Measurements from ENCODE around the gene RNF103. TPM values are rescaled to one million over a fixed set of nuclear protein-coding genes. Genes with fewer than 3 reads are reported as not detected.

RNF103 gene
- total RNA-seq, 1 donor, result 28.2 TPM

GRCh38 chr2:86566821-86567190, 56.9 kb downstream of the RNF103 start:
- Histone ChIP-seq H3K79me2 (ENCODE audit: insufficient read depth, low read length) (peaks cover 12% of the 10 kb centered on the region), H3K27ac (ENCODE audit: low read depth, low read length) (no peak overlapping the region), H2AFZ (ENCODE audit: low read length) (no peak overlapping the region), H3K36me3 (ENCODE audit: insufficient read depth, low read length) (no peaks in the 10 kb centered on the region), H3K9me3 (ENCODE audit: low read depth, low read length) (no peaks in the 10 kb centered on the region), H3K4me3 (ENCODE audit: insufficient read depth, low read length) (no peak overlapping the region), H3K27me3 (ENCODE audit: insufficient read depth, low read length) (no peaks in the 10 kb centered on the region), H3K4me2 (ENCODE audit: insufficient read depth, low read length) (no peak overlapping the region), H3K4me1 (ENCODE audit: insufficient read depth, low read length) (peaks cover 12% of the 10 kb centered on the region), H4K20me1 (ENCODE audit: insufficient read depth, low read length) (no peaks in the 10 kb centered on the region)
- DNase-seq (ENCODE audit: insufficient read length, low spot score, missing footprints), result no peak
- no peak for TF ChIP-seq CTCF (IDR thresholded peaks at IDR 0.05; ENCODE audit: extremely low read depth, low read depth, low read length)

GRCh38 chr2:86566158-86566820, 57.4 kb downstream of the RNF103 start:
- H3K27me3 ChIP-seq (ENCODE audit: insufficient read depth, low read length), result no peaks in the 10 kb centered on the region
- H3K9me3 ChIP-seq (ENCODE audit: low read depth, low read length), result no peaks in the 10 kb centered on the region
- H3K36me3 ChIP-seq (ENCODE audit: insufficient read depth, low read length), result no peaks in the 10 kb centered on the region
- no peak overlapping the region for H3K4me2 ChIP-seq (ENCODE audit: insufficient read depth, low read length)
- DNase-seq (ENCODE audit: insufficient read length, low spot score, missing footprints), result no peak
- peak overlapping the region; percentile 49 for H2AFZ ChIP-seq (ENCODE audit: low read length)
- no peak overlapping the region for H3K4me3 ChIP-seq (ENCODE audit: insufficient read depth, low read length)
- H4K20me1 ChIP-seq (ENCODE audit: insufficient read depth, low read length), result no peaks in the 10 kb centered on the region
- peaks cover 17% of the 10 kb centered on the region for H3K79me2 ChIP-seq (ENCODE audit: insufficient read depth, low read length)
- TF ChIP-seq CTCF (IDR thresholded peaks at IDR 0.05; ENCODE audit: extremely low read depth, low read depth, low read length), result no peak
- no peak overlapping the region for H3K27ac ChIP-seq (ENCODE audit: low read depth, low read length)
- H3K4me1 ChIP-seq (ENCODE audit: insufficient read depth, low read length), result peaks cover 13% of the 10 kb centered on the region

GRCh38 chr2:86563650-86564061, 60.0 kb downstream of the RNF103 start:
- H3K4me2 ChIP-seq (ENCODE audit: insufficient read depth, low read length), result peak overlapping the region; percentile 97
- no peak for TF ChIP-seq CTCF (IDR thresholded peaks at IDR 0.05; ENCODE audit: extremely low read depth, low read depth, low read length)
- H2AFZ ChIP-seq (ENCODE audit: low read length), result peak overlapping the region; percentile 99
- H3K9me3 ChIP-seq (ENCODE audit: low read depth, low read length), result no peaks in the 10 kb centered on the region
- H3K36me3 ChIP-seq (ENCODE audit: insufficient read depth, low read length), result no peaks in the 10 kb centered on the region
- H3K79me2 ChIP-seq (ENCODE audit: insufficient read depth, low read length), result peaks cover 39% of the 10 kb centered on the region
- H4K20me1 ChIP-seq (ENCODE audit: insufficient read depth, low read length), result peaks cover 6% of the 10 kb centered on the region
- H3K27me3 ChIP-seq (ENCODE audit: insufficient read depth, low read length), result no peaks in the 10 kb centered on the region
- H3K4me1 ChIP-seq (ENCODE audit: insufficient read depth, low read length), result peaks cover 13% of the 10 kb centered on the region
- H3K4me3 ChIP-seq (ENCODE audit: insufficient read depth, low read length), result peak overlapping the region; percentile 98
- no peak for DNase-seq (ENCODE audit: insufficient read length, low spot score, missing footprints)
- H3K27ac ChIP-seq (ENCODE audit: low read depth, low read length), result peak overlapping the region; percentile 99

- no peaks in the 10 kb centered on the region for H3K27me3 ChIP-seq (ENCODE audit: insufficient read depth, low read length)
- H3K9me3 ChIP-seq (ENCODE audit: low read depth, low read length), result no peaks in the 10 kb centered on the region
- H3K36me3 ChIP-seq (ENCODE audit: insufficient read depth, low read length), result no peaks in the 10 kb centered on the region
- H3K4me1 ChIP-seq (ENCODE audit: insufficient read depth, low read length), result peaks cover 19% of the 10 kb centered on the region
- H3K27ac ChIP-seq (ENCODE audit: low read depth, low read length), result peak within 1 kb of the TSS; percentile 99
- H3K4me3 ChIP-seq (ENCODE audit: insufficient read depth, low read length), result peak within 1 kb of the TSS; percentile 98
- peaks cover 45% of the 10 kb centered on the region for H3K79me2 ChIP-seq (ENCODE audit: insufficient read depth, low read length)
- H2AFZ ChIP-seq (ENCODE audit: low read length), result peak within 1 kb of the TSS; percentile 99
- peak; percentile 98 for DNase-seq (ENCODE audit: insufficient read length, low spot score, missing footprints)
- H4K20me1 ChIP-seq (ENCODE audit: insufficient read depth, low read length), result peaks cover 11% of the 10 kb centered on the region
- peak within 1 kb of the TSS; percentile 97 for H3K4me2 ChIP-seq (ENCODE audit: insufficient read depth, low read length)
- no peak for TF ChIP-seq CTCF (IDR thresholded peaks at IDR 0.05; ENCODE audit: extremely low read depth, low read depth, low read length)
These were observed 60.6 kb downstream of the RNF103 start, which contains the start of gene CHMP3 for GRCh38 chr2:86562922-86563649. Gene CHMP3, minus strand, starts transcription at chr2:86563443. Its CDS starts 95 bp downstream, at chr2:86563348.

All from osteoblast (primary cell).